Measurements from ENCODE around the gene RAD51B. TPM values are rescaled to one million over a fixed set of nuclear protein-coding genes. Genes with fewer than 3 reads are reported as not detected.
A peak's percentile ranks its signal among the peaks of the same experiment; 100 is the strongest.

Gene RAD51B
- total RNA-seq, 3 donors from 2014 or later: 10.6 to 77.6 (median 33.8) TPM

DNA sequence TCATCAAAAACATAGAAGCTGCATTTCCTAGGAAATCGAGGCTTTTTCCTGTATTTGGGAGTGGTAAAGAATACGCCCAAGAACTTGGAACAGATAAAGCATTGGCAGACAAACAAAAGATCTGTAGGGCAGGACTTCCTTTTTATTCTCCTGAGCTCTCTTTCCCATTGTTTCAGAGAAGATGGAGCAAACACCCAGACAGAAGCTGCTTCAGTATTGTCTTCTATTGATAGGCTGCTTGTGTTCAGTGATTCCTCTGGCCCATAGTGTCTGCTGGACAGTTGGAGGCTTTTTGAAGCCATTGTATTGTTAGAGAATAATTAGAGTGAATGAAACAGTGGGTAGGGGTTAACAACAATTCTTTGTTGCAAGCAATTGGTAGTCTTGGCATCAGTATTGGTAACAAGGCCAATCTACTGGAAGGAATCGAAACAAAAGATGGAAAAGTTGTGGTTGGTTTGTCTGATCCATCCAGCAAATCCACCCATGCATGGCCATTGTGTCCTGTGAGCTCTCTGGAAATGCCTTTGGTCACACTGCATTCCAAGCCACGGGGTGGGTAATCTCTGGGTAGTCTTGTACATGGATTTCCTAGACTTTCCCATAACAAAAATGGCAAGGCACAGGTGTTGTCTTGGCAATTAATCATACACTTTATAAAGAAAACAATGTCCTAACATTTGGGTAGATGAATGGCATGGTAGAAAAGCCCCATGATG, 424.8 kb downstream of the RAD51B start:
- Histone ChIP-seq H3K36me3 (no peaks in the 10 kb centered on the region), H3K4me1 (peaks cover 11 to 46% of the 10 kb centered on the region in 2 donors), H3K27me3 (no peaks in the 10 kb centered on the region), H3K9me3 (no peaks in the 10 kb centered on the region), H3K27ac (peak overlapping the region; percentile 90 to 92), H3K4me3 (no peak overlapping the region)
- no peak for DNase-seq (ENCODE audit: low spot score in 2 of 2)
- TF ChIP-seq POLR2AphosphoS5 (IDR thresholded peaks at IDR 0.05) (no peak), POLR2A (IDR thresholded peaks at IDR 0.05) (no peak)
- TF ChIP-seq, protein P1, sequence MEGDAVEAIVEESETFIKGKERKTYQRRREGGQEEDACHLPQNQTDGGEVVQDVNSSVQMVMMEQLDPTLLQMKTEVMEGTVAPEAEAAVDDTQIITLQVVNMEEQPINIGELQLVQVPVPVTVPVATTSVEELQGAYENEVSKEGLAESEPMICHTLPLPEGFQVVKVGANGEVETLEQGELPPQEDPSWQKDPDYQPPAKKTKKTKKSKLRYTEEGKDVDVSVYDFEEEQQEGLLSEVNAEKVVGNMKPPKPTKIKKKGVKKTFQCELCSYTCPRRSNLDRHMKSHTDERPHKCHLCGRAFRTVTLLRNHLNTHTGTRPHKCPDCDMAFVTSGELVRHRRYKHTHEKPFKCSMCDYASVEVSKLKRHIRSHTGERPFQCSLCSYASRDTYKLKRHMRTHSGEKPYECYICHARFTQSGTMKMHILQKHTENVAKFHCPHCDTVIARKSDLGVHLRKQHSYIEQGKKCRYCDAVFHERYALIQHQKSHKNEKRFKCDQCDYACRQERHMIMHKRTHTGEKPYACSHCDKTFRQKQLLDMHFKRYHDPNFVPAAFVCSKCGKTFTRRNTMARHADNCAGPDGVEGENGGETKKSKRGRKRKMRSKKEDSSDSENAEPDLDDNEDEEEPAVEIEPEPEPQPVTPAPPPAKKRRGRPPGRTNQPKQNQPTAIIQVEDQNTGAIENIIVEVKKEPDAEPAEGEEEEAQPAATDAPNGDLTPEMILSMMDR (IDR thresholded peaks at IDR 0.05): no peak
- intact Hi-C loops (cut with DNase I; ENCODE audit: low total_unique reads): no loop called here

DNA sequence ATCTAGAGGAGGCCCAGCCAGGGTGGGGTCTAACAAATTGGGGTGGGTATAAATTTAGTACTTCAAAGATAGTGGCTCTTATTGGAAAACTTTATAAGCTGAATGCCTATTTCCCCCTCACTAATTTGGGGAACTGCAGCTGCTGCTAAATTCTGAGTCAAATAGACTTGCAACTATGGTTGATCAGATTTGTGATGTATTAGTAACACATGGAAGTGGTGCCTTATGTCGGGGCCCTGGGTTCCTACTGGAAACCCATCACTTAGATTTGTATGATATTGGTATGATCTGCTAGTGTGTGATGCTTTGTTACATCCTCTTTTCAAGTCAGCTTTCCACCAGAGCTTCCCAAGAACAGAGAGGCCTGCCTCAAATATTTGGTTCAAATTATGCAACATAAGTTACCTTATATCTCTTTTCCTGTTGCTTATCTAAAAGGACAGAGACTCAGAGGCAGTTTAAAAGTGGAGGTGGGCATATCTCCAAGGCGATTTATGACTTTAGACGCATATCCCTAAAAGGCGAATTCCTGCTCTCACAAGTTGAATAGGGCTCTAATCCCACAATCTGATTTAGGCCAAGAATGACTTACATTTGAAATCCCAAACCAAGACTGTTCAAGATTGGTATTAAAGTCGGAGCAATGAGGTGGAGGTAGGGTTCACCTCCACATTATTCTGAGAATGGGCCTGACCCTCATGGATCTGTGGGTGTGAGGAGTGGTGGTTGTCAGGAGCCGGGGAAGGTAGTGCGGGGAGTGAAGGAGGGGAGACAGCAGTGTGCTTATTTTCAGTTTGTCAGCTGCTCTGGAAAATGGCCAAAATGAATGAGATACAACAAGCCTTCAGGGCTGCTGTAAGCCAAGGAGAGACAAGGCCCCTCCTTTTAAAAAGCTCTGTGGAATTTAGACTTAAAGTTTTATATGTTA, 425.8 kb downstream of the RAD51B start:
- peaks cover 11 to 56% of the 10 kb centered on the region in 2 donors for H3K4me1 ChIP-seq
- H3K9me3 ChIP-seq: no peaks in the 10 kb centered on the region
- no peak overlapping the region for H3K4me3 ChIP-seq
- H3K27ac ChIP-seq: peak overlapping the region; percentile 90 to 92
- TF ChIP-seq POLR2A (IDR thresholded peaks at IDR 0.05) (no peak), POLR2AphosphoS5 (IDR thresholded peaks at IDR 0.05) (no peak)
- TF ChIP-seq, protein P1 (IDR thresholded peaks at IDR 0.05): no peak
- no peak for DNase-seq (ENCODE audit: low spot score in 2 of 2)
- intact Hi-C loops (cut with DNase I; ENCODE audit: low total_unique reads): loop anchor here (2.0 to 5.0 kb wide), 2 partner anchors 33 to 542 kb away; no protein-coding TSS in a partner anchor
- no peaks in the 10 kb centered on the region for H3K27me3 ChIP-seq
- H3K36me3 ChIP-seq: no peaks in the 10 kb centered on the region

DNA sequence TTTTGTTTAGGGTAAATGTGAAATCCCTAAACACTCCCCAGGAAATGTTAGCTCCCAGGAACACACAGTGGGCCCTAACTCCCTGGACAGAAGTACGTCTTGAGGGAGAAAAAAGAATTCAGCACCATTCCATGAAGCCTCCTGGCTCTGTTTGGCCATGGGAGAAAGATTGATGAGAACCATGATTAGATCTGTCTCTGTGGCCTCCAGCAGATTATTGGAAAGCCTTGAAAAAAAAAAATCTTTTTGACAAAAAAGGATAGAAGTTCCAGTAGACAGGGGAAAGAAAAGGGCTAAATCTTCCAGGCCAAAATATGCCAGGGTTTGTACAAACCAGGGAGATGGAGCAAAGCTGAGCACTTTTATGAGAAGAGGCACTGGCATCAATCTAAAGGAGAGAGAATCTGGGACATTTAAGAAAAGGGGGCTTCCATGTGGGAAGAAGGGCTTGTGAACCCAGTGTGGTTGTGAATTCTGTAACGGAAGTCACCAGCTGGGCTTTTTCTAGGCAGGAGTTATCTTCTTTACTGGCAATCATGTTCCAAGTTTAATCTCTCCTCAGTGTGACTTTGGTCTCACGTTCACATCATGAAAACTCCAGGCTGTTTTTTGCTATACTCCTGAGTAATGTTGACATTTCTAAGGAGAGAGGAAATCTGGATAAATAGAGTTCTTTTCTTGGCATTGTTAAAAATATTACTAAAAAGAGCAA, 426.7 kb downstream of the RAD51B start:
- peaks cover 11 to 60% of the 10 kb centered on the region in 2 donors for H3K4me1 ChIP-seq
- no peaks in the 10 kb centered on the region for H3K9me3 ChIP-seq
- H3K4me3 ChIP-seq: no peak overlapping the region
- no peaks in the 10 kb centered on the region for H3K27me3 ChIP-seq
- intact Hi-C loops (cut with DNase I; ENCODE audit: low total_unique reads): loop anchor here (2.0 to 5.0 kb wide), 2 partner anchors 33 to 541 kb away; no protein-coding TSS in a partner anchor
- H3K27ac ChIP-seq: peak overlapping the region; percentile 90 to 92
- DNase-seq (ENCODE audit: low spot score in 2 of 2): no peak
- TF ChIP-seq, protein P1 (IDR thresholded peaks at IDR 0.05): no peak
- no peak for TF ChIP-seq POLR2A (IDR thresholded peaks at IDR 0.05)
- TF ChIP-seq POLR2AphosphoS5 (IDR thresholded peaks at IDR 0.05): no peak
- H3K36me3 ChIP-seq: no peaks in the 10 kb centered on the region

DNA sequence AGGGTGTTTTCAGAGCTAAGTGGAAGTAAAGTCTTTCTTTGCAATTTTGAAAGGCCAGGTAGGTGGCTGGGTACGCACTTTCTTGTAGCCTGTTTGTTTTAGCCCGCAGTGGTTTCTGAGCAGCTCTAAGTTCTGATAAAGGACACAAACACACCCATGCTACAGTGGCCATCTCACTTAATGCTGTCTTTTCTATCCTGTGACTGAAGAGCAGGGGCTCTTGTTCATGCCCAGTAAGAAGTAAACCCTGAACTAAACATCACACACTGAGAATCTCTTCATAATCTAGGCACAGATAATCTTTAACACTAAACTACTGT, 427.2 kb downstream of the RAD51B start:
- Histone ChIP-seq H3K27me3 (no peaks in the 10 kb centered on the region), H3K36me3 (no peaks in the 10 kb centered on the region), H3K4me3 (no peak overlapping the region), H3K4me1 (peaks cover 11 to 60% of the 10 kb centered on the region in 2 donors), H3K9me3 (no peaks in the 10 kb centered on the region), H3K27ac (peak overlapping the region; percentile 90 to 92)
- intact Hi-C loops (cut with DNase I; ENCODE audit: low total_unique reads): loop anchor here (2.0 to 5.0 kb wide), 2 partner anchors 32 to 541 kb away; no protein-coding TSS in a partner anchor
- no peak for DNase-seq (ENCODE audit: low spot score in 2 of 2)
- TF ChIP-seq POLR2A (IDR thresholded peaks at IDR 0.05) (no peak), POLR2AphosphoS5 (IDR thresholded peaks at IDR 0.05) (no peak)
- TF ChIP-seq, protein P1 (IDR thresholded peaks at IDR 0.05): no peak
